ENCODE measurements around the gene IL11RA. TPM values are rescaled to one million over a fixed set of nuclear protein-coding genes. Genes with fewer than 3 reads are reported as not detected.

The IL11RA gene
- total RNA-seq, 1 experiment from 2014 or later, result 13.8 TPM

Other genes starting within 250 kb of the IL11RA start
- 14.6 and 31.1 TPM in 2 replicates for gene FAM219A, start 193.6 kb upstream of the IL11RA start, total RNA-seq (2014; rRNA removed; shearing (Covaris generic))
- not detected in 2 replicates for gene DNAI1, start 193.4 kb upstream of the IL11RA start, total RNA-seq (2014; rRNA removed; shearing (Covaris generic))
- gene ENHO, start 129.2 kb upstream of the IL11RA start, total RNA-seq (2014; rRNA removed; shearing (Covaris generic)), result 0.71 and 2.0 TPM in 2 replicates
- gene CNTFR, start 62.5 kb upstream of the IL11RA start, total RNA-seq (2014; rRNA removed; shearing (Covaris generic)), result 0.05 and 0.07 TPM in 2 replicates
- 16.7 and 23.3 TPM in 2 replicates for gene RPP25L, start 40.1 kb upstream of the IL11RA start, total RNA-seq (2014; rRNA removed; shearing (Covaris generic))
- gene DCTN3, start 31.7 kb upstream of the IL11RA start, total RNA-seq (2014; rRNA removed; shearing (Covaris generic)), result 159 and 180 TPM in 2 replicates
- not detected in 2 replicates for gene ARID3C, start 23.1 kb upstream of the IL11RA start, total RNA-seq (2014; rRNA removed; shearing (Covaris generic))
- gene SIGMAR1, start 14.4 kb upstream of the IL11RA start, total RNA-seq (2014; rRNA removed; shearing (Covaris generic)), result 108 and 115 TPM in 2 replicates
- gene GALT, start 5.5 kb upstream of the IL11RA start, total RNA-seq (2014; rRNA removed; shearing (Covaris generic)), result 13.4 and 20.9 TPM in 2 replicates
- gene CCL27, start 10.5 kb downstream of the IL11RA start, total RNA-seq (2014; rRNA removed; shearing (Covaris generic)), result not detected in 2 replicates
- gene CCL19, start 39.1 kb downstream of the IL11RA start, total RNA-seq (2014; rRNA removed; shearing (Covaris generic)), result not detected in 2 replicates
- not detected in 2 replicates for gene CCL21, start 58.0 kb downstream of the IL11RA start, total RNA-seq (2014; rRNA removed; shearing (Covaris generic))